ENCODE measurements around the gene KRTAP19-7.

DNA sequence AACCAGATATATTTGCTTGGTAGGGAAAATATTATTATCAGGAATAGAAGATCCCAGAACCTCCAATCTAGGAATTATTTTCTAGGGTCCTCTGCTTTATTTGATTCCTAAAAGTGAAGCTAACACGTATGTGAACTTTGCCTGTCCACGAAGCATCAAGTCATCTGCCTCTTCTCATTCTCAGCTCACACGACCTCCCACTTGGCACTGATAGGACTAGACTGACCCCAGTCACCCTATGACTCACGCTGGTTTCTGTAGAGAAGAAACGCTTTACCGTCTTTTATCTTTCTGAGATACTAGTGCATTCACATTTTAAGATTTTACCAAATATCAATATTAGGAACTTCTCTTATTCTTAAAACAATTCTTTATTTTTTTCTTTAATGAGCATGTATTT, 2.0 kb upstream of the KRTAP19-7 start:
- TF ChIP-seq, protein P1, sequence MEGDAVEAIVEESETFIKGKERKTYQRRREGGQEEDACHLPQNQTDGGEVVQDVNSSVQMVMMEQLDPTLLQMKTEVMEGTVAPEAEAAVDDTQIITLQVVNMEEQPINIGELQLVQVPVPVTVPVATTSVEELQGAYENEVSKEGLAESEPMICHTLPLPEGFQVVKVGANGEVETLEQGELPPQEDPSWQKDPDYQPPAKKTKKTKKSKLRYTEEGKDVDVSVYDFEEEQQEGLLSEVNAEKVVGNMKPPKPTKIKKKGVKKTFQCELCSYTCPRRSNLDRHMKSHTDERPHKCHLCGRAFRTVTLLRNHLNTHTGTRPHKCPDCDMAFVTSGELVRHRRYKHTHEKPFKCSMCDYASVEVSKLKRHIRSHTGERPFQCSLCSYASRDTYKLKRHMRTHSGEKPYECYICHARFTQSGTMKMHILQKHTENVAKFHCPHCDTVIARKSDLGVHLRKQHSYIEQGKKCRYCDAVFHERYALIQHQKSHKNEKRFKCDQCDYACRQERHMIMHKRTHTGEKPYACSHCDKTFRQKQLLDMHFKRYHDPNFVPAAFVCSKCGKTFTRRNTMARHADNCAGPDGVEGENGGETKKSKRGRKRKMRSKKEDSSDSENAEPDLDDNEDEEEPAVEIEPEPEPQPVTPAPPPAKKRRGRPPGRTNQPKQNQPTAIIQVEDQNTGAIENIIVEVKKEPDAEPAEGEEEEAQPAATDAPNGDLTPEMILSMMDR (IDR thresholded peaks at IDR 0.05; ENCODE audit: low read depth, low read length): no peak
- TF ChIP-seq POLR2A (IDR thresholded peaks at IDR 0.05; ENCODE audit: extremely low read depth, insufficient read length): no peak

Data from NB4 (cell line).